ENCODE measurements around the gene DSG3.

DNA sequence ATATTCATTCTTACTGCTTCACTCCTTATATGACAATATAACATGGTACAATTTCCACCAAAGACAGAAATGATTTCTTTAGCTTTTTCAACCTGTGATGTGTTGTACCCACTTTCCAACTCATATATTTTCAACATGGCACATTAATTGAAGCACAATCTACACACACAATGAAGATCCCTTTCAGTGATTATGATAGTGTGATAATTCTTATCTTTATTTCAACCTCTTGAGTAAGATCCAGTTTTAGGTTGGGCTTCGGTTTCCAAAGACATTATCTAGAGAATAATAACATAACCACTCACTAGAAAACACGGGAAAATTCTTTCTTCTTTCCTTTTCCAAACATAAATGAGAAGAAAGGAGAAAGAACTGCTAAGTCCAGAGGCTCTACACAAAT lies 3.4 kb upstream of the DSG3 start:
- TF ChIP-seq, protein P1, sequence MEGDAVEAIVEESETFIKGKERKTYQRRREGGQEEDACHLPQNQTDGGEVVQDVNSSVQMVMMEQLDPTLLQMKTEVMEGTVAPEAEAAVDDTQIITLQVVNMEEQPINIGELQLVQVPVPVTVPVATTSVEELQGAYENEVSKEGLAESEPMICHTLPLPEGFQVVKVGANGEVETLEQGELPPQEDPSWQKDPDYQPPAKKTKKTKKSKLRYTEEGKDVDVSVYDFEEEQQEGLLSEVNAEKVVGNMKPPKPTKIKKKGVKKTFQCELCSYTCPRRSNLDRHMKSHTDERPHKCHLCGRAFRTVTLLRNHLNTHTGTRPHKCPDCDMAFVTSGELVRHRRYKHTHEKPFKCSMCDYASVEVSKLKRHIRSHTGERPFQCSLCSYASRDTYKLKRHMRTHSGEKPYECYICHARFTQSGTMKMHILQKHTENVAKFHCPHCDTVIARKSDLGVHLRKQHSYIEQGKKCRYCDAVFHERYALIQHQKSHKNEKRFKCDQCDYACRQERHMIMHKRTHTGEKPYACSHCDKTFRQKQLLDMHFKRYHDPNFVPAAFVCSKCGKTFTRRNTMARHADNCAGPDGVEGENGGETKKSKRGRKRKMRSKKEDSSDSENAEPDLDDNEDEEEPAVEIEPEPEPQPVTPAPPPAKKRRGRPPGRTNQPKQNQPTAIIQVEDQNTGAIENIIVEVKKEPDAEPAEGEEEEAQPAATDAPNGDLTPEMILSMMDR (IDR thresholded peaks at IDR 0.05 in 2 of 3, conservative IDR thresholded peaks at IDR 0.05 in 1 of 3; ENCODE audit: borderline replicate concordance in 1 of 3, insufficient read depth in 1 of 3, low read depth in 2 of 3, low read length in 2 of 3): no peak
- TF ChIP-seq RAD21 (IDR thresholded peaks at IDR 0.05; ENCODE audit: low read depth) (no peak), POLR2A (IDR thresholded peaks at IDR 0.05; ENCODE audit: borderline replicate concordance, extremely low read depth, insufficient read depth, insufficient read length) (no peak), POLR2AphosphoS5 (IDR thresholded peaks at IDR 0.05; ENCODE audit: low read depth, low read length) (no peak), SRF (IDR thresholded peaks at IDR 0.05; ENCODE audit: low read depth) (no peak), SIN3A (IDR thresholded peaks at IDR 0.05; ENCODE audit: low read depth) (no peak)
